DOHH2 (cell line): ENCODE measurements around the gene TPD52L2.
"Not testable (repeated sequence)": the region's sequence is repeated elsewhere in the genome, so short reads cannot be mapped to it uniquely, and the experiment has no call there.

Experiments used
- H3F3A ChIP-seq: fragments of 200-600 bp; sonication (generic), shearing (Covaris generic); 2 replicates; pipeline ENCODE4 v1.6.0; 2016; ENCODE audit warnings: antibody characterized with exemption, mild to moderate bottlenecking; ENCODE audit not compliant: control insufficient read depth, insufficient read depth
- H3K27ac ChIP-seq: fragments of 200-600 bp; sonication (generic); 2 replicates; pipeline ENCODE4 v1.5.1; 2014; ENCODE audit warnings: low read depth, mild to moderate bottlenecking, low read length, moderate library complexity
- H3K27me3 ChIP-seq: fragments of 200-600 bp; sonication (generic); 2 replicates; pipeline ENCODE4 v1.6.1; 2014; ENCODE audit warnings: mild to moderate bottlenecking, low read length, mixed read lengths; ENCODE audit not compliant: control insufficient read depth
- H3K36me3 ChIP-seq: fragments of 200-600 bp; sonication (generic); 2 replicates; pipeline ENCODE4 v1.6.1; 2014; ENCODE audit warnings: mild to moderate bottlenecking, low read length, moderate library complexity, mixed read lengths; ENCODE audit not compliant: control insufficient read depth
- H3K4me1 ChIP-seq: fragments of 200-600 bp; sonication (generic); 2 replicates; pipeline ENCODE4 v1.6.1; 2014; ENCODE audit warnings: mild to moderate bottlenecking, low read length, mixed read lengths; ENCODE audit not compliant: control insufficient read depth
- H3K4me2 ChIP-seq: fragments of 200-600 bp; sonication (generic); 2 replicates; pipeline ENCODE4 v1.6.0; 2014; ENCODE audit warnings: mild to moderate bottlenecking, low read length, moderate library complexity
- H3K4me3 ChIP-seq: fragments of 200-600 bp; sonication (generic); 2 replicates; pipeline ENCODE4 v1.5.1; 2014; ENCODE audit warnings: mild to moderate bottlenecking, low read length, mixed read lengths
- H3K79me2 ChIP-seq: fragments of 200-600 bp; sonication (generic); 2 replicates; pipeline ENCODE4 v1.6.1; 2014; ENCODE audit warnings: mild to moderate bottlenecking, low read length, mixed read lengths; ENCODE audit not compliant: control insufficient read depth
- H3K9me2 ChIP-seq: fragments of 200-600 bp; sonication (generic); replicated peaks from 2 replicates; pipeline ENCODE4 v1.6.1; 2014; ENCODE audit warnings: mild to moderate bottlenecking, low read length, mixed read lengths; ENCODE audit not compliant: control insufficient read depth
- H3K9me3 ChIP-seq: fragments of 200-600 bp; sonication (generic); 2 replicates; pipeline ENCODE4 v1.6.1; 2014; ENCODE audit warnings: antibody characterized with exemption, low read length, mixed read lengths; ENCODE audit not compliant: control insufficient read depth, insufficient read depth
- H4K20me1 ChIP-seq: fragments of 200-600 bp; sonication (generic); 2 replicates; pipeline ENCODE4 v1.6.0; 2014; ENCODE audit warnings: low read depth, mild to moderate bottlenecking, antibody characterized with exemption, low read length, moderate library complexity; ENCODE audit not compliant: control insufficient read depth, insufficient read depth
- CTCF ChIP-seq: fragments of 200-600 bp; sonication (generic); IDR thresholded peaks from one replicate; pipeline ENCODE4 v1.5.1; 2014; ENCODE audit warnings: antibody characterized with exemption, mild to moderate bottlenecking, low read depth, low read length; ENCODE audit not compliant: poor library complexity, severe bottlenecking
- EZH2phosphoT487 ChIP-seq: fragments of 200-600 bp; sonication (generic); IDR thresholded peaks from 2 replicates; pipeline ENCODE4 v1.6.1; 2017; ENCODE audit warnings: borderline replicate concordance, mild to moderate bottlenecking, antibody characterized with exemption, low read length, moderate library complexity, mixed read lengths

TPD52L2 gene

GRCh38 chr20:63926298-63926697 lies 61.2 kb downstream of the TPD52L2 start:
- Histone ChIP-seq H3K27me3 (no peaks in the 10 kb centered on the region), H3K36me3 (peaks cover 42% of the 10 kb centered on the region), H3K9me3 (no peaks in the 10 kb centered on the region), H3F3A (no peaks in the 10 kb centered on the region), H3K27ac (no peak overlapping the region), H3K4me1 (no peaks in the 10 kb centered on the region), H3K9me2 (no peaks in the 10 kb centered on the region), H3K4me2 (no peak overlapping the region), H3K79me2 (peaks cover 42% of the 10 kb centered on the region), H3K4me3 (no peak overlapping the region), H4K20me1 (no peaks in the 10 kb centered on the region)
- TF ChIP-seq EZH2phosphoT487, result no peak
- no peak for TF ChIP-seq CTCF

- H3K79me2 ChIP-seq, result peaks cover 26% of the 10 kb centered on the region
- no peak for TF ChIP-seq CTCF
- TF ChIP-seq EZH2phosphoT487, result no peak
- no peak overlapping the region for H3K27ac ChIP-seq
- H3K9me3 ChIP-seq, result no peaks in the 10 kb centered on the region
- no peak overlapping the region for H3K4me2 ChIP-seq
- H3K4me3 ChIP-seq, result no peak overlapping the region
- H3K27me3 ChIP-seq, result no peaks in the 10 kb centered on the region
- H4K20me1 ChIP-seq, result no peaks in the 10 kb centered on the region
- H3F3A ChIP-seq, result no peaks in the 10 kb centered on the region
- peaks cover 64% of the 10 kb centered on the region for H3K36me3 ChIP-seq
- H3K4me1 ChIP-seq, result no peaks in the 10 kb centered on the region
- no peaks in the 10 kb centered on the region for H3K9me2 ChIP-seq
Measured at GRCh38 chr20:63929071-63929470, 64.0 kb downstream of the TPD52L2 start.

DNA sequence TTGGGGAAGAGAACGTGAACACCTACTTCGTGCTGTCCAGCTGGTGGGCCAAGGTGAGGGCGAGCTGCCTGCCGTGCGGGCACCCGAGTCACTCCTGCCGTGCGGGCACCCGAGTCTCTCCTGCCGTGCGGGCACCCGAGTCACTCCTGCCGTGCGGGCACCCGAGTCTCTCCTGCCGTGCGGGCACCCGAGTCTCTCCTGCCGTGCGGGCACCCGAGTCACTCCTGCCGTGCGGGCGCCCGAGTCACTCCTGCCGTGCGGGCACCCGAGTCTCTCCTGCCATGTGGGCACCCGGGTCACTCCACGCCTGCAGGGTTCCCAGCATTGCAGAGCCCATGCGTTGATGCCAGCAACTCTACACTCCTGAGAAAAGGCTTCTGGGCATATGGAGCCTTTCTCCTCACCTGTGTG lies 64.4 kb downstream of the TPD52L2 start:
- not testable (repeated sequence) for H3F3A ChIP-seq, H3K4me3 ChIP-seq, H3K27me3 ChIP-seq, H3K9me3 ChIP-seq, H3K27ac ChIP-seq, H3K4me2 ChIP-seq, H3K9me2 ChIP-seq, H3K4me1 ChIP-seq, H4K20me1 ChIP-seq
- Histone ChIP-seq H3K79me2 (peaks cover 22% of the 10 kb centered on the region), H3K36me3 (peaks cover 68% of the 10 kb centered on the region)

- H3K9me3 ChIP-seq, result no peaks in the 10 kb centered on the region
- H3K4me1 ChIP-seq, result no peaks in the 10 kb centered on the region
- TF ChIP-seq CTCF (no peak), EZH2phosphoT487 (no peak)
- H3K79me2 ChIP-seq, result peaks cover 15% of the 10 kb centered on the region
- H3K27ac ChIP-seq, result no peak overlapping the region
- no peaks in the 10 kb centered on the region for H3K9me2 ChIP-seq
- no peak overlapping the region for H3K4me2 ChIP-seq
- H3K4me3 ChIP-seq, result no peak overlapping the region
- H4K20me1 ChIP-seq, result no peaks in the 10 kb centered on the region
- no peaks in the 10 kb centered on the region for H3F3A ChIP-seq
- no peaks in the 10 kb centered on the region for H3K27me3 ChIP-seq
- peaks cover 77% of the 10 kb centered on the region for H3K36me3 ChIP-seq
Measured at GRCh38 chr20:63930971-63931553, 66.0 kb downstream of the TPD52L2 start.
